ENCODE measurements around the gene POLDIP3. TPM values are rescaled to one million over a fixed set of nuclear protein-coding genes. Genes with fewer than 3 reads are reported as not detected.
A peak's percentile ranks its signal among the peaks of the same experiment; 100 is the strongest.
"Not testable (repeated sequence)": the region's sequence is repeated elsewhere in the genome, so short reads cannot be mapped to it uniquely, and the experiment has no call there.

POLDIP3 gene
- total RNA-seq, 1 donor from 2014 or later = 20.8 TPM

GRCh38 chr22:42562279-42562678, 52.4 kb downstream of the POLDIP3 start:
- ATAC-seq = peak; percentile 5
- no peak for DNase-seq (ENCODE audit: low spot score)

GRCh38 chr22:42561856-42562255, 52.8 kb downstream of the POLDIP3 start:
- ATAC-seq (peak; percentile 29), DNase-seq (ENCODE audit: low spot score) (no peak)

GRCh38 chr22:42560781-42561180, 53.9 kb downstream of the POLDIP3 start:
- DNase-seq (ENCODE audit: low spot score) (no peak), ATAC-seq (peak; percentile 17)

- DNase-seq (ENCODE audit: low spot score) (no peak), ATAC-seq (no peak)
Measured at GRCh38 chr22:42560381-42560780, 54.3 kb downstream of the POLDIP3 start.

GRCh38 chr22:42553475-42554361, 61.0 kb downstream of the POLDIP3 start, which contains the start of gene SERHL2:
TSS of gene SERHL2 (plus strand) at chr22:42553956. CDS start at chr22:42554021, 65 bp downstream.
- peak; percentile 85 for DNase-seq (ENCODE audit: low spot score)
- peak; percentile 97 for ATAC-seq

GRCh38 chr22:42552294-42552647, 62.4 kb downstream of the POLDIP3 start:
- not testable (repeated sequence) for DNase-seq (ENCODE audit: low spot score); ATAC-seq

- no peak for ATAC-seq
- no peak for DNase-seq (ENCODE audit: low spot score)
Measured at GRCh38 chr22:42549331-42550060, 65.2 kb downstream of the POLDIP3 start.

GRCh38 chr22:42548597-42549330, 65.9 kb downstream of the POLDIP3 start:
- no peak for ATAC-seq
- no peak for DNase-seq (ENCODE audit: low spot score)

- DNase-seq (ENCODE audit: low spot score); ATAC-seq: not testable (repeated sequence)
Measured at GRCh38 chr22:42548126-42548525, 66.6 kb downstream of the POLDIP3 start.

- no peak for ATAC-seq
- DNase-seq (ENCODE audit: low spot score) = no peak
Measured at GRCh38 chr22:42547562-42547961, 67.1 kb downstream of the POLDIP3 start.

GRCh38 chr22:42544686-42545085, 70.0 kb downstream of the POLDIP3 start:
- ATAC-seq (peak; percentile 41), DNase-seq (ENCODE audit: low spot score) (no peak)

- not testable (repeated sequence) for DNase-seq (ENCODE audit: low spot score)
- ATAC-seq = peak; percentile 34
Measured at GRCh38 chr22:42539236-42539771, 75.4 kb downstream of the POLDIP3 start.

GRCh38 chr22:42537199-42537831, 77.4 kb downstream of the POLDIP3 start:
- not testable (repeated sequence) for DNase-seq (ENCODE audit: low spot score)
- ATAC-seq = peak; percentile 67

GRCh38 chr22:42536634-42537033, 78.0 kb downstream of the POLDIP3 start:
- not testable (repeated sequence) for DNase-seq (ENCODE audit: low spot score); ATAC-seq

- DNase-seq (ENCODE audit: low spot score) (no peak), ATAC-seq (no peak)
Measured at GRCh38 chr22:42536166-42536565, 78.5 kb downstream of the POLDIP3 start.

- not testable (repeated sequence) for ATAC-seq; DNase-seq (ENCODE audit: low spot score)
Measured at GRCh38 chr22:42535082-42535731, 79.5 kb downstream of the POLDIP3 start.
